ENCODE measurements around the gene CPD. TPM values are rescaled to one million over a fixed set of nuclear protein-coding genes. Genes with fewer than 3 reads are reported as not detected.

Gene CPD
- total and polyA plus RNA-seq, 2 of the 13 experiments (the other 11 are each of a cell fraction or from before 2014, with no cell fraction given), result 46.1 to 72.3 TPM

- intact Hi-C loops (cut with micrococcal nuclease; ENCODE audit: unreplicated experiment) (no loop called here), in situ Hi-C loops (cut with HindIII; ENCODE audit: extremely low pct_ligation_motif_present, low pct_unique_long_range_greater_than_20kb) (no loop called here)
- FAIRE-seq, result peak; percentile 68
- no peaks in the 10 kb centered on the region for H3K9me3 ChIP-seq (ENCODE audit: low read length)
- no peaks in the 10 kb centered on the region for H3K79me2 ChIP-seq (ENCODE audit: insufficient read depth, low read length)
- ChIA-PET CTCF (ENCODE audit: low intra/inter-chr PET ratio, low total read pairs) (interaction anchor here (1.3 kb wide), 1 partner anchor 33 kb away, joined by 3 read pairs; no protein-coding TSS in a partner anchor), POLR2A (interaction anchor here (1.1 kb wide), 1 partner anchor 28 kb away, joined by 3 read pairs; no protein-coding TSS in a partner anchor)
- no TSS peak for BruUV-seq (replicated peaks)
- ATAC-seq, result peak; percentile 25; the same call in 2 of the 3 replicates
- no peak overlapping the region for H3K9ac ChIP-seq (ENCODE audit: insufficient read depth, low read depth, low read length)
- H3K27me3 ChIP-seq (ENCODE audit: control insufficient read depth in 1 of 2, insufficient read depth in 2 of 2, low read length in 2 of 2), result no peaks in the 10 kb centered on the region
- no peak overlapping the region for H3K4me2 ChIP-seq (ENCODE audit: low read depth, low read length)
- TF ChIP-seq MAF1 (CRISPR knock-in tag; IDR thresholded peaks at IDR 0.05; ENCODE audit: borderline replicate concordance) (no peak), SMC3 (IDR thresholded peaks at IDR 0.05; ENCODE audit: low read length) (peak; percentile 33; the same call in 1 of the 2 replicates), IRF2 (CRISPR knock-in tag; IDR thresholded peaks at IDR 0.05) (peak; percentile 16; the same call in 1 of the 2 replicates), ZNF296 (CRISPR knock-in tag; conservative IDR thresholded peaks at IDR 0.05) (no peak), ZNF674 (CRISPR knock-in tag; IDR thresholded peaks at IDR 0.05; ENCODE audit: low read depth) (no peak), JUNB (CRISPR knock-in tag; IDR thresholded peaks at IDR 0.05; ENCODE audit: borderline replicate concordance) (no peak), SAP130 (CRISPR knock-in tag; IDR thresholded peaks at IDR 0.05; ENCODE audit: low read depth) (0 out of 2 replicates have a peak, but pooled peaks have one; percentile 24), CREB1 (IDR thresholded peaks at IDR 0.05) (no peak), CREB1 (CRISPR knock-in tag; IDR thresholded peaks at IDR 0.05) (no peak), STAG1 (CRISPR knock-in tag; IDR thresholded peaks at IDR 0.05) (peak; percentile 53), CTCF (CRISPR knock-in tag; IDR thresholded peaks at IDR 0.05) (peak; percentile 52), PAWR (CRISPR knock-in tag; IDR thresholded peaks at IDR 0.05; ENCODE audit: borderline replicate concordance) (no peak), ZNF776 (CRISPR knock-in tag; IDR thresholded peaks at IDR 0.05) (no peak), ZSCAN12 (CRISPR knock-in tag; IDR thresholded peaks at IDR 0.05) (no peak), GZF1 (CRISPR knock-in tag; IDR thresholded peaks at IDR 0.05) (no peak), ZNF383 (CRISPR knock-in tag; IDR thresholded peaks at IDR 0.05; ENCODE audit: borderline replicate concordance) (no peak), RELA (CRISPR knock-in tag; IDR thresholded peaks at IDR 0.05) (no peak), SPEN (CRISPR knock-in tag; IDR thresholded peaks at IDR 0.05; ENCODE audit: low read depth) (no peak), CREM (IDR thresholded peaks at IDR 0.05) (no peak), CREM (CRISPR knock-in tag; IDR thresholded peaks at IDR 0.05) (no peak), FOSL2 (CRISPR knock-in tag; IDR thresholded peaks at IDR 0.05) (peak; percentile 38; the same call in 1 of the 2 replicates)
- TF ChIP-seq, protein P1, sequence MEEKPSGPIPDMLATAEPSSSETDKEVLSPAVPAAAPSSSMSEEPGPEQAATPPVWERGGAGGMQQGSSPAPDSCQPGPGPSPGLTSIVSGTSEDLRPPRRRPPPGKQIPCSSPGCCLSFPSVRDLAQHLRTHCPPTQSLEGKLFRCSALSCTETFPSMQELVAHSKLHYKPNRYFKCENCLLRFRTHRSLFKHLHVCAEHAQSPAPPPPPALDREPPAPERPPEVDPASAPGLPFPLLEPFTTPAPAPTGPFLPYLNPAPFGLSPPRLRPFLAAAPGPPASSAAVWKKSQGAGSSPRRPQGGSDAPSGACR (CRISPR knock-in tag; IDR thresholded peaks at IDR 0.05), result no peak
- no peak overlapping the region for H2AFZ ChIP-seq (ENCODE audit: low read length)
- no peak overlapping the region for H3K27ac ChIP-seq (ENCODE audit: extremely low read length, insufficient read depth, low read length)
- peaks cover 64% of the 10 kb centered on the region for H3K4me1 ChIP-seq (ENCODE audit: insufficient read depth, low read length)
- H4K20me1 ChIP-seq (ENCODE audit: insufficient read depth, low read length), result no peaks in the 10 kb centered on the region
- no peak overlapping the region for H3K4me3 ChIP-seq (replicated peaks in 1 of 3; ENCODE audit: insufficient read depth in 1 of 3, low read depth in 2 of 3, low read length in 3 of 3)
- no peaks in the 10 kb centered on the region for H3K36me3 ChIP-seq (replicated peaks in 1 of 2; ENCODE audit: control insufficient read depth in 1 of 2, insufficient read depth in 2 of 2, low read length in 2 of 2)
- WGBS (ENCODE audit: low lambda C conversion rate), result 26% methylated on average over 2 of the region's 2 CpGs
- DNase-seq (ENCODE audit: low spot score), result no peak
These were observed 6.0 kb upstream of the CPD start for GRCh38 chr17:30372755-30373154.
